Parathyroid adenoma (tissue), 2 donors: ENCODE measurements around the gene UBTD1.

ENCODE experiments used
- H2AFZ ChIP-seq: fragments of 300-600 bp; sonication (generic); one replicate; pipeline ENCODE4 v1.7.0; 2017; ENCODE audit warnings: antibody characterized with exemption, mild to moderate bottlenecking
- H3K27ac ChIP-seq: fragments of 300-600 bp; sonication (generic); one replicate; pipeline ENCODE4 v1.7.0; 2017
- H3K27me3 ChIP-seq: fragments of 300-600 bp; sonication (generic); one replicate; pipeline ENCODE4 v1.7.0; 2017; ENCODE audit warnings: low read length; ENCODE audit not compliant: control insufficient read depth, insufficient read depth
- H3K36me3 ChIP-seq: fragments of 300-600 bp; sonication (generic); one replicate; pipeline ENCODE4 v1.7.0; 2017; ENCODE audit warnings: low read length; ENCODE audit not compliant: control insufficient read depth, insufficient read depth
- H3K4me1 ChIP-seq: fragments of 300-600 bp; sonication (generic); one replicate; pipeline ENCODE4 v1.7.0; 2017; ENCODE audit warnings: control low read depth
- H3K4me2 ChIP-seq: fragments of 300-600 bp; sonication (generic); one replicate; pipeline ENCODE4 v1.7.0; 2017; ENCODE audit warnings: low read length
- H3K4me3 ChIP-seq: fragments of 300-600 bp; sonication (generic); one replicate; pipeline ENCODE4 v1.7.0; 2017; ENCODE audit warnings: low read depth, low read length
- H3K79me2 ChIP-seq: fragments of 300-600 bp; sonication (generic); one replicate; pipeline ENCODE4 v1.7.0; 2017; ENCODE audit warnings: control low read depth
- H3K9ac ChIP-seq: fragments of 300-600 bp; sonication (generic); one replicate; pipeline ENCODE4 v1.7.0; 2017; ENCODE audit warnings: mild to moderate bottlenecking
- H3K9me3 ChIP-seq: fragments of 300-600 bp; sonication (generic); one replicate; pipeline ENCODE4 v1.7.0; 2017; ENCODE audit warnings: low read length; ENCODE audit not compliant: control insufficient read depth
- CTCF ChIP-seq: fragments of 300-600 bp; sonication (generic); IDR thresholded peaks from one replicate; pipeline ENCODE4 v1.7.0; 2017; ENCODE audit warnings: antibody characterized with exemption, mild to moderate bottlenecking
- donor health status: primary hyperparathyroidism.

Gene UBTD1

GRCh38 chr10:97498076-97498840 lies 466 bp upstream of the UBTD1 start, which contains the start of gene MMS19:
Gene MMS19 (minus strand): TSS chr10:97498422. CDS start chr10:97498384, 38 bp downstream.
- TF ChIP-seq CTCF, result peak; percentile 25
- Histone ChIP-seq H3K4me2 (peak within 1 kb of the TSS; percentile 98), H3K36me3 (no peaks in the 10 kb centered on the region), H3K9ac (peak within 1 kb of the TSS; percentile 68), H2AFZ (peak within 1 kb of the TSS; percentile 78), H3K27me3 (no peaks in the 10 kb centered on the region), H3K4me1 (peaks cover 3% of the 10 kb centered on the region), H3K4me3 (peak within 1 kb of the TSS; percentile 90), H3K9me3 (no peaks in the 10 kb centered on the region), H3K79me2 (peaks cover 32% of the 10 kb centered on the region), H3K27ac (peak within 1 kb of the TSS; percentile 81)

DNA sequence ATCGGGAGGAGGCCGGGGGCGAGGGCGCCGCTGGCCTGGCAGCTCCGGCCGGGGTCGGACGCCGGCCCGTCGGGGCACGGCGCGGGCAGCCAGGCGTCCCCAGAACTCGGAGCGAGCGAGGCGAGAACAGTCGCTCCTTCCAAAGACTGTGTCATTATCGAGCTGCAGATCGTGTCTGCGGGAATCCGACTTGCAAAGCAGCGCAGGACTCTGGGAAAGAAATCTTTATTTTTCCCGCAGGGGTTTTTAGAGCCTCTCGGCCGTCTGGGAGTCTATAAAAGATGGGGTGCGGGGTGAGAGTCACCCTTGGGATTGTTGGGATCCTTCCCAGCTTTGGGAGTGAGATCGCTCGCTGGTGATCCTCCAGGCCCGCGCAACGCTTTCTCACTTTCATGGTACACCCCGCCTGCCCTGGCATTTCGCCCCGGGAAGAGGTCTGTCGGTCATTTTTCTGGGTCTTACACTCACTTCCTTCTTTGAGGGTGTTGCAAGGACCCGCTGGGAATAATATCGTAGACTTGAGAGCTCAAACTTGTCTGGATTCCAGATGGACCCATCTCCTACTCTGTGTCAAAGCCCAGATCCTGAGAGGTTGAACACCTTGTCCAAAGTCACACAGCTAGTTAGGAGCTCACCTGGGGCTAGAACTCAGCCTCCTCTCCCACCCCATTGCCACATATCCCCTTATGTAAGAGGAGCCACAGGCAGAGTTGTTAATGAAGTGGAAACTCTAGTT lies 1.0 kb downstream of the UBTD1 start:
- Histone ChIP-seq H3K9ac (no peak overlapping the region), H3K36me3 (no peaks in the 10 kb centered on the region), H3K4me1 (peaks cover 3% of the 10 kb centered on the region), H3K4me3 (peak overlapping the region; percentile 90), H3K79me2 (peaks cover 32% of the 10 kb centered on the region), H2AFZ (peak overlapping the region; percentile 78), H3K9me3 (no peaks in the 10 kb centered on the region), H3K27me3 (no peaks in the 10 kb centered on the region), H3K4me2 (peak overlapping the region; percentile 87), H3K27ac (no peak overlapping the region)
- no peak for TF ChIP-seq CTCF

- Histone ChIP-seq H2AFZ (peak overlapping the region; percentile 78), H3K27me3 (no peaks in the 10 kb centered on the region), H3K9ac (no peak overlapping the region), H3K27ac (no peak overlapping the region), H3K79me2 (peaks cover 31% of the 10 kb centered on the region), H3K36me3 (no peaks in the 10 kb centered on the region), H3K4me2 (peak overlapping the region; percentile 87), H3K4me1 (peaks cover 3% of the 10 kb centered on the region), H3K9me3 (no peaks in the 10 kb centered on the region), H3K4me3 (peak overlapping the region; percentile 90)
- no peak for TF ChIP-seq CTCF
These were observed 1.5 kb downstream of the UBTD1 start for GRCh38 chr10:97500297-97500575.

DNA sequence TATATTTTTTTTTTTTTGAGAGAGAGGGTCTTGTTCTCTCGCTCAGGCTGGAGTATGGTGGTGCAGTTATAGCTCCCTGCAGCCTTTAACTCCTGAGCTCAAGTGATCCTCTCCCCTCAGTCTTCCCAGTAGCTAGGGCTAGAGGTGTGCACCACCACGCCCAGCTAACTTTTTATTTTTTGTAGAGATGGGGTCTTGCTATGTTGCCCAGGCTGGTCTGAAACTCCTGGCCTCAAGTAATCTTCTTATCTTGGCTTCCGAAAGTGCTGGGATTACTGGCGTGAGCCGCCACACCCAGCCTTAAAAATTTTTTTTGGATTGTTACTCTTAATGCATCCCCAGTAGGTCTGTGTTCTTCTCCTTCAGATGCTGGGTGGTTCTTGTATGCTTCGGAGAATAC lies 4.2 kb downstream of the UBTD1 start:
- peaks cover 17% of the 10 kb centered on the region for H3K79me2 ChIP-seq
- no peaks in the 10 kb centered on the region for H3K9me3 ChIP-seq
- no peaks in the 10 kb centered on the region for H3K27me3 ChIP-seq
- no peak overlapping the region for H3K9ac ChIP-seq
- no peak overlapping the region for H3K4me3 ChIP-seq
- H3K4me2 ChIP-seq, result no peak overlapping the region
- no peak for TF ChIP-seq CTCF
- peaks cover 3% of the 10 kb centered on the region for H3K4me1 ChIP-seq
- H3K36me3 ChIP-seq, result no peaks in the 10 kb centered on the region
- H3K27ac ChIP-seq, result no peak overlapping the region
- no peak overlapping the region for H2AFZ ChIP-seq
